Liver (tissue), 9 donors: ENCODE data around the gene MRGPRF. TPM values are rescaled to one million over a fixed set of nuclear protein-coding genes. Genes with fewer than 3 reads are reported as not detected.
A peak's percentile ranks its signal among the peaks of the same experiment; 100 is the strongest.

Source experiments
- DNase-seq: peaks from one replicate; pipeline ENCODE4 v3.0.0-alpha.2; 2017; ENCODE audit warnings: low spot score
- H3K27ac ChIP-seq, 2 donors: one replicate each; pipeline ENCODE4 v1.7.0; 2013; ENCODE audit warnings: inconsistent platforms in 2 of 2, low read length in 2 of 2, control low read depth in 1 of 2, low read depth in 1 of 2, mild to moderate bottlenecking in 1 of 2
- H3K27me3 ChIP-seq, 4 donors: one replicate each; pipeline versions ENCODE4 v1.6.1 to v1.7.0; 2013; ENCODE audit warnings: low read length in 3 of 4, inconsistent platforms in 1 of 4, mild to moderate bottlenecking in 1 of 4, moderate library complexity in 1 of 4; ENCODE audit not compliant: control insufficient read depth in 4 of 4, insufficient read depth in 4 of 4
- H3K36me3 ChIP-seq, 4 donors: one replicate each; pipeline versions ENCODE4 v1.6.1 to v1.7.0; 2013; ENCODE audit warnings: low read length in 3 of 4, mild to moderate bottlenecking in 3 of 4, low read depth in 1 of 4, moderate library complexity in 1 of 4; ENCODE audit not compliant: control insufficient read depth in 4 of 4, insufficient read depth in 3 of 4
- H3K4me1 ChIP-seq, 4 donors: one replicate each; pipeline versions ENCODE4 v1.6.1 to v1.7.0; 2013; ENCODE audit warnings: low read length in 3 of 4, mild to moderate bottlenecking in 3 of 4, moderate library complexity in 1 of 4; ENCODE audit not compliant: control insufficient read depth in 4 of 4, insufficient read depth in 4 of 4
- H3K4me3 ChIP-seq, 3 donors: one replicate each; pipeline versions ENCODE4 v1.6.1 to v1.7.0; 2013; ENCODE audit warnings: low read length in 3 of 3, control low read depth in 1 of 3, low read depth in 1 of 3, mild to moderate bottlenecking in 1 of 3
- H3K9ac ChIP-seq, 2 donors: one replicate each; pipeline ENCODE4 v1.7.0; 2013; ENCODE audit warnings: low read length in 2 of 2, mild to moderate bottlenecking in 2 of 2, moderate library complexity in 2 of 2, control low read depth in 1 of 2, low read depth in 1 of 2
- H3K9me3 ChIP-seq, 4 donors: one replicate each; pipeline versions ENCODE4 v1.6.1 to v1.7.0; 2013; ENCODE audit warnings: low read length in 3 of 4; ENCODE audit not compliant: control insufficient read depth in 4 of 4
- ATF3 ChIP-seq: IDR thresholded peaks from 2 replicates; pipeline ENCODE4 v1.6.1; 2016; ENCODE audit warnings: antibody characterized with exemption
- CTCF ChIP-seq: fragments of 150-350 bp; IDR thresholded peaks from 2 replicates; pipeline ENCODE4 v1.5.1; 2017; ENCODE audit warnings: improper control_type of control experiment, low read depth, low read length; ENCODE audit not compliant: missing input control
- EGR1 ChIP-seq, 2 donors: IDR thresholded peaks; 2 replicates each; pipeline ENCODE4 v1.6.1; 2016 to 2018; ENCODE audit warnings: antibody characterized with exemption in 2 of 2, low read depth in 2 of 2
- FOXA1 ChIP-seq: IDR thresholded peaks from 2 replicates; pipeline ENCODE4 v1.6.1; 2016; ENCODE audit warnings: antibody characterized with exemption
- FOXA2 ChIP-seq: IDR thresholded peaks from 2 replicates; pipeline ENCODE4 v1.6.1; 2016; ENCODE audit warnings: antibody characterized with exemption
- GABPA ChIP-seq, 2 donors: IDR thresholded peaks in 1 of 2; conservative IDR thresholded peaks in 1 of 2; 2 replicates each; pipeline ENCODE4 v1.6.1; 2016; ENCODE audit warnings: antibody characterized with exemption in 2 of 2, mild to moderate bottlenecking in 1 of 2, moderate library complexity in 1 of 2
- HNF4A ChIP-seq, 2 donors: conservative IDR thresholded peaks; 2 replicates each; pipeline ENCODE4 v1.6.1; 2016; ENCODE audit warnings: antibody characterized with exemption in 2 of 2, mild to moderate bottlenecking in 2 of 2
- HNF4G ChIP-seq: IDR thresholded peaks from 2 replicates; pipeline ENCODE4 v1.6.1; 2016; ENCODE audit warnings: antibody characterized with exemption
- JUND ChIP-seq, 2 donors: IDR thresholded peaks; 2 replicates each; pipeline ENCODE4 v1.6.1; 2016; ENCODE audit warnings: antibody characterized with exemption in 2 of 2
- MAX ChIP-seq: IDR thresholded peaks from 2 replicates; pipeline ENCODE4 v1.6.1; 2016; ENCODE audit warnings: antibody characterized with exemption
- NR2F2 ChIP-seq: IDR thresholded peaks from 2 replicates; pipeline ENCODE4 v1.6.1; 2016; ENCODE audit warnings: antibody characterized with exemption
- RAD21 ChIP-seq, 2 donors: IDR thresholded peaks; 2 replicates each; pipeline ENCODE4 v1.6.1; 2016; ENCODE audit warnings: antibody characterized with exemption in 2 of 2, mild to moderate bottlenecking in 2 of 2
- REST ChIP-seq: IDR thresholded peaks from 2 replicates; pipeline ENCODE4 v1.6.1; 2016; ENCODE audit warnings: antibody characterized with exemption, mild to moderate bottlenecking
- RXRA ChIP-seq, 2 donors: IDR thresholded peaks; 2 replicates each; pipeline ENCODE4 v1.6.1; 2017 to 2018; ENCODE audit warnings: antibody characterized with exemption in 2 of 2, mild to moderate bottlenecking in 1 of 2
- SP1 ChIP-seq: IDR thresholded peaks from 2 replicates; pipeline ENCODE4 v1.6.1; 2018; ENCODE audit warnings: antibody characterized with exemption, mild to moderate bottlenecking
- TAF1 ChIP-seq: conservative IDR thresholded peaks from 2 replicates; pipeline ENCODE4 v1.6.1; 2016; ENCODE audit warnings: antibody characterized with exemption, mild to moderate bottlenecking
- WGBS: extraction: QIAGEN DNeasy Blood & Tissue Kit; methylation state at CpG from one replicate; pipeline ENCODE4 v1.1.7; 2013; 5-methylcytosine and 5-hydroxymethylcytosine counted together
- polyA plus RNA-seq, 2 donors: library from polyadenylated mRNA; stranded (reverse) in 1 of 2; unstranded in 1 of 2; fragments of 200-250 nt in 1 of 2; fragments of >200 nt in 1 of 2; fragmentation: Nextera tagmentation in 1 of 2; extraction: Ambion mirVana in 1 of 2; gene quantifications; one replicate each; pipeline versions ENCODE4 v1.2.1 to v1.2.3, GENCODE V29; 2013 to 2015
- total RNA-seq, 2 donors: library from RNA; depleted of rRNA; stranded (reverse); fragments of >200 nt; gene quantifications; one replicate each; pipeline ENCODE4 v1.2.3, GENCODE V29; 2014
- donor health status: healthy.
- donor health status: healthy.
- donor health status: healthy.
- donor health status: healthy.
- donor health status: healthy.

The MRGPRF gene
- total and polyA plus RNA-seq, 4 donors = 1.1 to 4.8 (median 2.5) TPM

- 80% methylated on average over 12 of the region's 12 CpGs for whole genome bisulfite sequencing
- Histone ChIP-seq H3K4me3 (no peak overlapping the region), H3K27me3 (no peaks in the 10 kb centered on the region), H3K27ac (no peak overlapping the region), H3K4me1 (no peaks in the 10 kb centered on the region), H3K9me3 (no peaks in the 10 kb centered on the region), H3K36me3 (no peaks in the 10 kb centered on the region), H3K9ac (no peak overlapping the region)
- DNase-seq = no peak
- no peak for TF ChIP-seq CTCF
- TF ChIP-seq RXRA (IDR thresholded peaks at IDR 0.05) = no peak
- TF ChIP-seq GABPA (IDR thresholded peaks at IDR 0.05 in 1 of 2, conservative IDR thresholded peaks at IDR 0.05 in 1 of 2) = no peak
These were observed 56.3 kb downstream of the MRGPRF start for GRCh38 chr11:68956547-68957254.

- no peaks in the 10 kb centered on the region for H3K27me3 ChIP-seq
- no peak overlapping the region for H3K9ac ChIP-seq
- no peak for DNase-seq
- WGBS = 26% methylated on average over 12 of the region's 12 CpGs
- H3K4me3 ChIP-seq = no peak overlapping the region
- no peaks in the 10 kb centered on the region for H3K36me3 ChIP-seq
- H3K9me3 ChIP-seq = no peaks in the 10 kb centered on the region
- no peak for TF ChIP-seq RXRA (IDR thresholded peaks at IDR 0.05)
- TF ChIP-seq JUND (IDR thresholded peaks at IDR 0.05) = no peak
- TF ChIP-seq RAD21 (IDR thresholded peaks at IDR 0.05) = peak in 1 of 2 donors; percentile 16
- peak; percentile 9 for TF ChIP-seq CTCF
- H3K4me1 ChIP-seq = no peaks in the 10 kb centered on the region
- H3K27ac ChIP-seq = no peak overlapping the region
These were observed 56.9 kb downstream of the MRGPRF start for GRCh38 chr11:68956142-68956541.

- Histone ChIP-seq H3K9ac (no peak overlapping the region), H3K36me3 (no peaks in the 10 kb centered on the region), H3K27ac (no peak overlapping the region), H3K4me1 (no peaks in the 10 kb centered on the region), H3K9me3 (no peaks in the 10 kb centered on the region), H3K4me3 (no peak overlapping the region), H3K27me3 (no peaks in the 10 kb centered on the region)
- no peak for DNase-seq
- 53% methylated on average over 5 of the region's 5 CpGs for WGBS
- TF ChIP-seq SP1 = no peak
- TF ChIP-seq REST = no peak
- TF ChIP-seq HNF4G = no peak
- TF ChIP-seq ATF3 = no peak
- no peak for TF ChIP-seq HNF4A (conservative IDR thresholded peaks at IDR 0.05)
- TF ChIP-seq CTCF = no peak
- TF ChIP-seq FOXA2 = no peak
- no peak for TF ChIP-seq NR2F2
- TF ChIP-seq RAD21 (IDR thresholded peaks at IDR 0.05) = no peak
- no peak for TF ChIP-seq FOXA1
- TF ChIP-seq JUND (IDR thresholded peaks at IDR 0.05) = no peak
- no peak for TF ChIP-seq TAF1
- no peak for TF ChIP-seq MAX
- no peak for TF ChIP-seq EGR1 (IDR thresholded peaks at IDR 0.05; ENCODE audit: low read depth in 2 of 2)
- no peak for TF ChIP-seq GABPA (IDR thresholded peaks at IDR 0.05 in 1 of 2, conservative IDR thresholded peaks at IDR 0.05 in 1 of 2)
These were observed 57.5 kb downstream of the MRGPRF start for GRCh38 chr11:68955607-68955958.
